Esophagus squamous epithelium (tissue), 4 donors: Measurements from ENCODE around the gene TRIM47.

Experiments
- POLR2A ChIP-seq, 4 donors: fragments of 450-650 bp; IDR thresholded peaks; one replicate each; pipeline ENCODE4 v1.6.1; 2017; ENCODE audit warnings: antibody characterized with exemption in 4 of 4, mild to moderate bottlenecking in 4 of 4, moderate library complexity in 3 of 4
- TF ChIP-seq, protein P1 (sequence below), 6 experiments: fragments of 450-650 bp in 4 of 6; fragments of 200-600 bp in 2 of 6; sonication (generic) in 2 of 6; IDR thresholded peaks; one replicate each; pipeline ENCODE4 v1.5.1; 2016 to 2019; ENCODE audit warnings: antibody characterized with exemption in 6 of 6, mild to moderate bottlenecking in 4 of 6, moderate library complexity in 4 of 6

DNA sequence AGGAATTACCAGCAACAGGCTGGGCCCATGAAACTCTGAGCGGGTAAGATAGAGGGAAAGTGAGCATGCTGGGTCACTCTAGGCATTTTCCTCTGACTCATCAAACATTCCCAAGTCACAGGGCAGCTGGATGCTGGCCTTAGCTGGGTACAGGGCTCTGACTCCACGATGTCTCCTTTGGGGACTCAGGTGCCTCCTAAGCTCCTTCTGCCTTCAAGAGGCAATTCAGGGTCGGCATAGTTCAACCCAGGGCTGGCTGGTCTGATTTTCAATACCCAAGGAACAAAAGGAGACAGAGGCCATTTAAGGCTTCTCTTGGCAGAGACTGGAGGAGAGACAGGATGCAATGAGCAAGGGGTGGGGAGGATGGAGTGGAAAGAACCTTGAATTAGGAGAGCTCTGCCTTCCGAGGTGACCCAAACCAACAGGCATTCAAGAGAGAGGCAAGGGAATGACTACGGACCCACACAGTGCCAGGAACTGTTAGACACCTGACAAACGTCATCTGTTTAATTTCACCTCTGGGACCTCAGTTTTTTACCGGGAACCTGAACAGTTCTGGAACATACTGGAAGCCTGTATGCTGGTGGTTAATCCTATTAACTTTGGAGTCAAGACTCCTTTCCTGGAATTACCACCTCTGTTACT is 24.2 kb downstream of the TRIM47 start:
- TF ChIP-seq, protein P1, sequence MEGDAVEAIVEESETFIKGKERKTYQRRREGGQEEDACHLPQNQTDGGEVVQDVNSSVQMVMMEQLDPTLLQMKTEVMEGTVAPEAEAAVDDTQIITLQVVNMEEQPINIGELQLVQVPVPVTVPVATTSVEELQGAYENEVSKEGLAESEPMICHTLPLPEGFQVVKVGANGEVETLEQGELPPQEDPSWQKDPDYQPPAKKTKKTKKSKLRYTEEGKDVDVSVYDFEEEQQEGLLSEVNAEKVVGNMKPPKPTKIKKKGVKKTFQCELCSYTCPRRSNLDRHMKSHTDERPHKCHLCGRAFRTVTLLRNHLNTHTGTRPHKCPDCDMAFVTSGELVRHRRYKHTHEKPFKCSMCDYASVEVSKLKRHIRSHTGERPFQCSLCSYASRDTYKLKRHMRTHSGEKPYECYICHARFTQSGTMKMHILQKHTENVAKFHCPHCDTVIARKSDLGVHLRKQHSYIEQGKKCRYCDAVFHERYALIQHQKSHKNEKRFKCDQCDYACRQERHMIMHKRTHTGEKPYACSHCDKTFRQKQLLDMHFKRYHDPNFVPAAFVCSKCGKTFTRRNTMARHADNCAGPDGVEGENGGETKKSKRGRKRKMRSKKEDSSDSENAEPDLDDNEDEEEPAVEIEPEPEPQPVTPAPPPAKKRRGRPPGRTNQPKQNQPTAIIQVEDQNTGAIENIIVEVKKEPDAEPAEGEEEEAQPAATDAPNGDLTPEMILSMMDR (IDR thresholded peaks at IDR 0.05) = no peak
- TF ChIP-seq POLR2A (IDR thresholded peaks at IDR 0.05) = peak in 2 of 4 donors; percentile 17 to 30
